ENCODE results near the gene GNAI1. TPM values are rescaled to one million over a fixed set of nuclear protein-coding genes. Genes with fewer than 3 reads are reported as not detected.

The GNAI1 gene
- polyA plus RNA-seq, 2 of the 4 experiments (the other 2 are of a cell fraction): 46.3 to 96.3 TPM

- WGBS (ENCODE audit: missing lambda C conversion rate): 84% methylated on average over 11 of the region's 11 CpGs
- ATAC-seq (no peak), FAIRE-seq (no peak), DNase-seq (ENCODE audit: low read depth in 1 of 2, low spot score in 1 of 2) (no peak)
- no peak overlapping the region for H3K4me2 ChIP-seq
- POLR2A ChIA-PET: no interaction called here
- no peak overlapping the region for H3K27ac ChIP-seq
- CTCF ChIA-PET: interaction anchor here (0.9 kb wide), 1 partner anchor 28 kb away, joined by 3 read pairs; no protein-coding TSS in a partner anchor
- TF ChIP-seq MAZ (IDR thresholded peaks at IDR 0.05; ENCODE audit: borderline replicate concordance, low read depth, low read length): no peak
- H3K9me3 ChIP-seq: no peaks in the 10 kb centered on the region
- H3K4me3 ChIP-seq: no peak overlapping the region
- H3K4me1 ChIP-seq: no peaks in the 10 kb centered on the region
These were observed 47.4 kb upstream of the GNAI1 start for GRCh38 chr7:80087051-80087770.

- TF ChIP-seq MAX (IDR thresholded peaks at IDR 0.05) (no peak), HOXB5 (CRISPR knock-in tag; IDR thresholded peaks at IDR 0.05) (no peak), BHLHE40 (IDR thresholded peaks at IDR 0.05; ENCODE audit: low read depth, low read length) (no peak), POLR2AphosphoS2 (conservative IDR thresholded peaks at IDR 0.05; ENCODE audit: low read length) (no peak), ZNF302 (CRISPR knock-in tag; IDR thresholded peaks at IDR 0.05) (no peak), CEBPB (IDR thresholded peaks at IDR 0.05) (no peak), MYC (IDR thresholded peaks at IDR 0.05; ENCODE audit: borderline replicate concordance, low read length) (no peak), RARB (CRISPR knock-in tag; IDR thresholded peaks at IDR 0.05) (no peak), PBX3 (IDR thresholded peaks at IDR 0.05) (no peak), JUNB (IDR thresholded peaks at IDR 0.05) (no peak)
- CTCF ChIA-PET: interaction anchor here (0.7 to 0.9 kb wide), 2 partner anchors 28 to 143 kb away, joined by 3 read pairs; no protein-coding TSS in a partner anchor
- no peak for DNase-seq (ENCODE audit: low read depth in 1 of 2, low spot score in 1 of 2)
- Histone ChIP-seq H3K4me1 (no peaks in the 10 kb centered on the region), H3K4me3 (no peak overlapping the region), H3K9me3 (no peaks in the 10 kb centered on the region), H3K27ac (no peak overlapping the region), H3K4me2 (no peak overlapping the region)
- no peak for ATAC-seq
- POLR2A ChIA-PET: no interaction called here
- peak; percentile 23 for FAIRE-seq
- WGBS (ENCODE audit: missing lambda C conversion rate): 78% methylated on average over 1 of the region's 1 CpG
These were observed 46.9 kb upstream of the GNAI1 start for GRCh38 chr7:80087771-80088170.

GRCh38 chr7:80088705-80089104, 45.9 kb upstream of the GNAI1 start:
- TF ChIP-seq FOXS1 (CRISPR knock-in tag; IDR thresholded peaks at IDR 0.05) (no peak), ZC3H11A (IDR thresholded peaks at IDR 0.05) (no peak), CBX8 (IDR thresholded peaks at IDR 0.05) (no peak)
- no peak overlapping the region for H3K4me2 ChIP-seq
- DNase-seq (ENCODE audit: low read depth in 1 of 2, low spot score in 1 of 2): no peak
- no peak for ATAC-seq
- no peaks in the 10 kb centered on the region for H3K9me3 ChIP-seq
- H3K27ac ChIP-seq: no peak overlapping the region
- FAIRE-seq: no peak
- no peaks in the 10 kb centered on the region for H3K4me1 ChIP-seq
- ChIA-PET POLR2A (no interaction called here), CTCF (interaction anchor here (1.0 to 1.3 kb wide), 3 partner anchors 9 to 339 kb away, joined by 3 to 4 read pairs (median 3); no protein-coding TSS in a partner anchor)
- 62% methylated on average over 2 of the region's 2 CpGs for WGBS (ENCODE audit: missing lambda C conversion rate)
- no peak overlapping the region for H3K4me3 ChIP-seq

GRCh38 chr7:80089366-80089765, 45.3 kb upstream of the GNAI1 start:
- TF ChIP-seq RAD21 (conservative IDR thresholded peaks at IDR 0.05 in 1 of 2, IDR thresholded peaks at IDR 0.05 in 1 of 2) (no peak), TFCP2L1 (CRISPR knock-in tag; IDR thresholded peaks at IDR 0.05) (no peak), SREBF2 (IDR thresholded peaks at IDR 0.05) (no peak)
- no peak for ATAC-seq
- Histone ChIP-seq H3K4me2 (no peak overlapping the region), H3K9me3 (no peaks in the 10 kb centered on the region), H3K4me3 (no peak overlapping the region), H3K27ac (no peak overlapping the region), H3K4me1 (no peaks in the 10 kb centered on the region)
- WGBS (ENCODE audit: missing lambda C conversion rate): 36% methylated on average over 1 of the region's 1 CpG
- DNase-seq (ENCODE audit: low read depth in 1 of 2, low spot score in 1 of 2): no peak
- ChIA-PET CTCF (interaction anchor here (1.0 to 1.3 kb wide), 3 partner anchors 8 to 338 kb away, joined by 3 to 4 read pairs (median 3); no protein-coding TSS in a partner anchor), POLR2A (no interaction called here)
- no peak for FAIRE-seq

All from A549 (cell line).